Testis (tissue), 5 donors: ENCODE measurements around the gene PTGS2. TPM values are rescaled to one million over a fixed set of nuclear protein-coding genes. Genes with fewer than 3 reads are reported as not detected.

Source experiments
- DNase-seq: peaks from one replicate; pipeline ENCODE4 v3.0.0-alpha.2; 2019
- H3K27ac ChIP-seq, 2 donors: fragments of 200-600 bp; sonication (generic); one replicate each; pipeline ENCODE4 v1.5.1; 2019
- H3K27me3 ChIP-seq: fragments of 200-600 bp; sonication (generic); one replicate; pipeline ENCODE4 v1.5.1; 2019
- H3K36me3 ChIP-seq: fragments of 200-600 bp; sonication (generic); one replicate; pipeline ENCODE4 v1.5.1; 2017; ENCODE audit warnings: low read depth; ENCODE audit errors: missing control alignments
- H3K4me1 ChIP-seq: fragments of 200-600 bp; sonication (generic); one replicate; pipeline ENCODE4 v1.5.1; 2019
- H3K4me3 ChIP-seq, 2 donors: fragments of 200-600 bp; sonication (generic); one replicate each; pipeline ENCODE4 v1.5.1; 2017 to 2019
- H3K9me3 ChIP-seq: fragments of 200-600 bp; sonication (generic); one replicate; pipeline ENCODE4 v1.5.1; 2017
- POLR2A ChIP-seq: fragments of 450-650 bp; IDR thresholded peaks from one replicate; pipeline ENCODE4 v1.6.1; 2017; ENCODE audit warnings: antibody characterized with exemption, mild to moderate bottlenecking, moderate library complexity
- WGBS, 2 donors: methylation state at CpG; one replicate each; pipeline ENCODE4 v1.1.5; 2018; 5-methylcytosine and 5-hydroxymethylcytosine counted together
- intact Hi-C: fragments of 100-400 bp; cut with DNase I; formaldehyde crosslinking; loops from one replicate; pipeline ENCODE4 v1.15.1; 2023; ENCODE audit warnings: low total_unique reads
- long read RNA-seq, 2 donors: transcript quantifications; one replicate each; lab custom pipeline, GENCODE V29; 2026
- polyA plus RNA-seq: library from polyadenylated mRNA; stranded (reverse); fragments of 350-450 nt; fragmentation: Illumina TruSeq; extraction: RNeasy Lipid Tissue Mini Kit (QIAGEN cat#74804); gene quantifications from one replicate; pipeline ENCODE4 v1.2.3, GENCODE V29; 2014; ENCODE audit warnings: low read depth, low replicate concordance; ENCODE audit not compliant: insufficient read depth
- total RNA-seq, 2 donors: library from RNA; depleted of rRNA; stranded (reverse); fragments of >200 nt; gene quantifications; one replicate each; pipeline ENCODE4 v1.2.3, GENCODE V29; 2016
- TF ChIP-seq, protein P1 (sequence below), 3 experiments: fragments of 450-650 bp in 2 of 3; fragments of 200-600 bp in 1 of 3; sonication (generic) in 1 of 3; IDR thresholded peaks; one replicate each; pipeline ENCODE4 v1.5.1; 2016 to 2019; ENCODE audit warnings: antibody characterized with exemption in 3 of 3, mild to moderate bottlenecking in 2 of 3, moderate library complexity in 1 of 3

PTGS2 gene
- total RNA-seq (1 to 10 TPM in 1 of 2 donors, under 1 TPM in 1; 0.19 to 1.0 TPM), polyA plus RNA-seq (0.75 TPM)
- long read RNA-seq, donor 1: 0 reads
- long read RNA-seq, donor 2: 0 reads

DNA sequence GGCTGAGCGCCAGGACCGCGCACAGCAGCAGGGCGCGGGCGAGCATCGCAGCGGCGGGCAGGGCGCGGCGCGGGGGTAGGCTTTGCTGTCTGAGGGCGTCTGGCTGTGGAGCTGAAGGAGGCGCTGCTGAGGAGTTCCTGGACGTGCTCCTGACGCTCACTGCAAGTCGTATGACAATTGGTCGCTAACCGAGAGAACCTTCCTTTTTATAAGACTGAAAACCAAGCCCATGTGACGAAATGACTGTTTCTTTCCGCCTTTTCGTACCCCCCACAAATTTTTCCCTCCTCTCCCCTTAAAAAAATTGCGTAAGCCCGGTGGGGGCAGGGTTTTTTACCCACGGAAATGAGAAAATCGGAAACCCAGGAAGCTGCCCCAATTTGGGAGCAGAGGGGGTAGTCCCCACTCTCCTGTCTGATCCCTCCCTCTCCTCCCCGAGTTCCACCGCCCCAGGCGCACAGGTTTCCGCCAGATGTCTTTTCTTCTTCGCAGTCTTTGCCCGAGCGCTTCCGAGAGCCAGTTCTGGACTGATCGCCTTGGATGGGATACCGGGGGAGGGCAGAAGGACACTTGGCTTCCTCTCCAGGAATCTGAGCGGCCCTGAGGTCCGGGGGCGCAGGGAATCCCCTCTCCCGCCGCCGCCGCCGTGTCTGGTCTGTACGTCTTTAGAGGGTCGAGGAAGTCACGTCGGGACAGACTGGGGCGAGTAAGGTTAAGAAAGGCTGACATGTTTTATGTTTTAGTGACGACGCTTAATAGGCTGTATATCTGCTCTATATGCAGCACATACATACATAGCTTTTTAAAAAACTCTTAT lies at the start of gene PTGS2:
PTGS2 (minus strand) TSS at position 179 of the 817 bp plus-strand sequence; CDS start at position 46, 133 bp downstream.
- Histone ChIP-seq H3K9me3 (no peaks in the 10 kb centered on the region), H3K36me3 (no peaks in the 10 kb centered on the region), H3K27me3 (no peaks in the 10 kb centered on the region), H3K4me3 (peak within 1 kb of the TSS; percentile 59 to 69), H3K27ac (peak within 1 kb of the TSS; percentile 39 to 59), H3K4me1 (no peaks in the 10 kb centered on the region)
- DNase-seq: peak; percentile 86
- 0% methylated on average over 31 to 52 of the region's 52 CpGs for WGBS, 2 donors
- intact Hi-C loops: no loop called here
- TF ChIP-seq, protein P1, sequence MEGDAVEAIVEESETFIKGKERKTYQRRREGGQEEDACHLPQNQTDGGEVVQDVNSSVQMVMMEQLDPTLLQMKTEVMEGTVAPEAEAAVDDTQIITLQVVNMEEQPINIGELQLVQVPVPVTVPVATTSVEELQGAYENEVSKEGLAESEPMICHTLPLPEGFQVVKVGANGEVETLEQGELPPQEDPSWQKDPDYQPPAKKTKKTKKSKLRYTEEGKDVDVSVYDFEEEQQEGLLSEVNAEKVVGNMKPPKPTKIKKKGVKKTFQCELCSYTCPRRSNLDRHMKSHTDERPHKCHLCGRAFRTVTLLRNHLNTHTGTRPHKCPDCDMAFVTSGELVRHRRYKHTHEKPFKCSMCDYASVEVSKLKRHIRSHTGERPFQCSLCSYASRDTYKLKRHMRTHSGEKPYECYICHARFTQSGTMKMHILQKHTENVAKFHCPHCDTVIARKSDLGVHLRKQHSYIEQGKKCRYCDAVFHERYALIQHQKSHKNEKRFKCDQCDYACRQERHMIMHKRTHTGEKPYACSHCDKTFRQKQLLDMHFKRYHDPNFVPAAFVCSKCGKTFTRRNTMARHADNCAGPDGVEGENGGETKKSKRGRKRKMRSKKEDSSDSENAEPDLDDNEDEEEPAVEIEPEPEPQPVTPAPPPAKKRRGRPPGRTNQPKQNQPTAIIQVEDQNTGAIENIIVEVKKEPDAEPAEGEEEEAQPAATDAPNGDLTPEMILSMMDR (IDR thresholded peaks at IDR 0.05): peak in 2 of 3 experiments; percentile 23 to 28
- no peak for TF ChIP-seq POLR2A

DNA sequence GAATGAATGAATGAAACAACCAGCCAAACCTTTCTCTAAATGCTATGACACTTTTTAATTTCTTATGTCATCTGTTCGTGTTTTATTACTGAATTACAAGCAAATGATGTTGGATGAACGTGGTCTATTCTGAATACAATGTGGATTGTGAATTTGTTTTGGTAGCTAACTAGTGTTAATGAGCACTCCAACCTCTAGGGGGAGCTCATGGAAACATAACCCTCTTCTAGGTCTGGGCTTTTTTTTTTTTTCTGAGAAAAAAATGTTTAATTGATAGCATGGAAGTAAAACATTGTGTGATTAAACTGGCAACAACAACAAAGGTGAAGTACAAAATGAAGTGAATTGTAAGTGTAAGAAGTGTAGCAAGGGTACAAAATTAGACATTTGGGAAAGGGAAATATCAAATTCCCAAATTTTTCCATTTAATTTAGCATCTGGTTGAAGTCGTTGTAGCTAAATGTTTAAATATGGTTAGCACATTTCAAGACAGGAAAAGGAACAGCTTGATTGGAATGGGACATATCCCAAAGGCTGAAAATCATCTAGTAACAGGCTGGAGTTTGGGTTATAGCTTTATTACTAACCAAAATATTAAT lies 42.6 kb upstream of the PTGS2 start:
- H3K4me3 ChIP-seq: no peak overlapping the region
- no peaks in the 10 kb centered on the region for H3K36me3 ChIP-seq
- intact Hi-C loops: no loop called here
- WGBS, 2 donors: 39 to 60% methylated on average over 3 of the region's 3 CpGs
- H3K27ac ChIP-seq: no peak overlapping the region
- H3K4me1 ChIP-seq: no peaks in the 10 kb centered on the region
- no peaks in the 10 kb centered on the region for H3K27me3 ChIP-seq
- TF ChIP-seq, protein P1 (IDR thresholded peaks at IDR 0.05): peak in 1 of 3 experiments; percentile 53
- TF ChIP-seq POLR2A: no peak
- no peaks in the 10 kb centered on the region for H3K9me3 ChIP-seq
- DNase-seq: peak; percentile 62

DNA sequence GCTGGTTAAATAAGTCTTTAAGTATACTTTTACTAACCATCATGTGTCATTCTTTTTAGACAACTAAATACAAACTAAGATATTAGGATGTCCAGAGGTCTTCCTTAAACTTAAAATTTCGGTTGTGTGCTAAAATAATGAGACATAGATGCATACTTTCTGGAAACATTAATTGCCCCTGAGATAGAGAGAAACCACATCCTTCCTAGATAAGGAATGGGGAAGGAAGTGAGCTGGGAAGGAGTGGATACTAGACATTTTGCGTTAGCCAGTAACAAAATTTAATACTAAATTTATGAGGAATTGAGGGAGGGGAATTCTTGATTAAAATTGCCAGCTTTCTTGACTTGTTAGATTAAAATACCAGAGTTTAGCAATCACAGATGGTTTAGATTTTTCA lies 37.1 kb upstream of the PTGS2 start:
- no peak for TF ChIP-seq POLR2A
- TF ChIP-seq, protein P1 (IDR thresholded peaks at IDR 0.05): no peak
- intact Hi-C loops: no loop called here
- Histone ChIP-seq H3K36me3 (no peaks in the 10 kb centered on the region), H3K9me3 (no peaks in the 10 kb centered on the region), H3K4me3 (no peak overlapping the region), H3K27ac (no peak overlapping the region), H3K4me1 (no peaks in the 10 kb centered on the region), H3K27me3 (no peaks in the 10 kb centered on the region)
- 30 to 34% methylated on average over 2 of the region's 2 CpGs for WGBS, 2 donors
- DNase-seq: no peak

DNA sequence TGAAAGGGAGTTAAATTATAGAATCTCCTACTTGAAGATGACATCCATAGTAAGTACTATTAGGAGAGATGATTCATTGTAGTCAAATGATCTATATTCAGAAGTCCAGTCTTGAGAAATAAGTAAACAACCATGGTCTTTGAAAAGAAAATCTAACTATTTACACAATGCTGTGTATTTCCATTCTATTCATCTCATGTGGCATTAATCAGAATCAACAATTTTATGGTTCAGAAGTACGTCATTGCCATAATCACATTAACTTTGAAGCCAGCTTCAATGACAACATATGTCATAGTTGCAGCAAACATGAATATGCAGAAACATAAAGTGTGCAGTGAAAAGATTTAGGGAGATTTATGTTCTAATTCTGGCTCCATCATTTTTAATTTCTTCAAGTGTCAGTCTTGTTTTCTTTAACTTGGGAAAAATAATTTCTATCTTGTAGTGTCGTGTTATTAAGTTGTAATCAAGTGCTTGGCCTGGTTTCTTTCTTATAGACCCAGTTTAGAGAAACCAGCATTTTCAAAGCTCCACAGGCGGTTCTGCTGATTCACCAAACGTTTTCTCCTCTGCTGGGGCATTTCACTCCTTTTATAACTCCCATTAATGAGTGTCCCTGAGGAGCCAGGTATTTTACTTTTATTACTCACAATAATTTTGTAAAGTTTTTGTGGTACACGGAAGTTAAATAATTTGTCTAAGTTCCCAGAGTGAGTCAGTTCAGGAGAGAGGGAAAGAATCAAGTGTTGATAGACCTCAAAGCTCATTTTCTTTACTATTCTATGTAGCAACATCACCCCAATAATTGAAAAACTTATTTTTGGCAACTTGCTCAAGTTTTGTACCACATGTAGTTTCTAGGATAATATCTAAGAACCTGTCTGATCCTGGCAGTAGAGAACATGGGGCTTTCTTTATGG lies 35.9 kb upstream of the PTGS2 start:
- Histone ChIP-seq H3K27ac (no peak overlapping the region), H3K4me1 (no peaks in the 10 kb centered on the region), H3K27me3 (no peaks in the 10 kb centered on the region), H3K4me3 (no peak overlapping the region), H3K36me3 (no peaks in the 10 kb centered on the region), H3K9me3 (no peaks in the 10 kb centered on the region)
- TF ChIP-seq, protein P1 (IDR thresholded peaks at IDR 0.05): no peak
- no peak for TF ChIP-seq POLR2A
- no peak for DNase-seq
- intact Hi-C loops: no loop called here
- 78 to 81% methylated on average over 5 of the region's 5 CpGs for WGBS, 2 donors
